Neuronal stem cell (in vitro differentiated cells): ENCODE data around the gene RPP25L.

Experiments
- DNase-seq: peaks from one replicate; pipeline ENCODE4 v3.0.0-alpha.2; 2013; ENCODE audit warnings: low spot score
- H2AFZ ChIP-seq: one replicate; pipeline ENCODE4 v1.6.1; 2013; ENCODE audit warnings: mild to moderate bottlenecking, low read length, inconsistent platforms
- H2AK5ac ChIP-seq: 2 replicates; pipeline ENCODE4 v1.6.1; 2013; ENCODE audit warnings: low read depth, mild to moderate bottlenecking, inconsistent platforms, low read length, moderate library complexity, mixed read lengths
- H2BK120ac ChIP-seq: 2 replicates; pipeline ENCODE4 v1.6.1; 2013; ENCODE audit warnings: low read depth, mild to moderate bottlenecking, inconsistent platforms, low read length, moderate library complexity, mixed read lengths
- H2BK12ac ChIP-seq: one replicate; pipeline ENCODE4 v1.6.1; 2013; ENCODE audit warnings: low read length, inconsistent platforms
- H2BK15ac ChIP-seq: 2 replicates; pipeline ENCODE4 v1.6.1; 2013; ENCODE audit warnings: mild to moderate bottlenecking, low read length, inconsistent platforms, mixed read lengths
- H2BK5ac ChIP-seq: one replicate; pipeline ENCODE4 v1.6.1; 2013; ENCODE audit warnings: inconsistent platforms, mild to moderate bottlenecking, low read length, moderate library complexity
- H3K14ac ChIP-seq: one replicate; pipeline ENCODE4 v1.6.1; 2013; ENCODE audit warnings: low read length, inconsistent platforms
- H3K18ac ChIP-seq: 2 replicates; pipeline ENCODE4 v1.6.1; 2013; ENCODE audit warnings: low read length, inconsistent platforms
- H3K23ac ChIP-seq: 2 replicates; pipeline ENCODE4 v1.6.1; 2013; ENCODE audit warnings: low read depth, mild to moderate bottlenecking, mixed read lengths, low read length, inconsistent platforms; ENCODE audit not compliant: poor library complexity
- H3K27ac ChIP-seq: replicated peaks from 3 replicates; pipeline ENCODE4 v1.5.1; 2013; ENCODE audit warnings: low read length, inconsistent platforms
- H3K27me3 ChIP-seq, 3 experiments: 2 replicates each; pipeline ENCODE4 v1.6.1; 2013; ENCODE audit warnings: low read length in 3 of 3, mild to moderate bottlenecking in 2 of 3, inconsistent platforms in 1 of 3, low read depth in 1 of 3, mixed read lengths in 1 of 3, moderate library complexity in 1 of 3; ENCODE audit not compliant: control insufficient read depth in 3 of 3, insufficient read depth in 3 of 3
- H3K36me3 ChIP-seq, 2 donors: replicated peaks in 1 of 2; 2 replicates each; pipeline ENCODE4 v1.6.1; 2013; ENCODE audit warnings: low read length in 2 of 2; ENCODE audit not compliant: control insufficient read depth in 2 of 2, insufficient read depth in 2 of 2
- H3K4ac ChIP-seq: 2 replicates; pipeline ENCODE4 v1.6.1; 2013; ENCODE audit warnings: inconsistent platforms, mild to moderate bottlenecking, low read length, moderate library complexity
- H3K4me1 ChIP-seq, 2 donors: 1 replicate in 1 of 2; 2 replicates in 1 of 2; pipeline ENCODE4 v1.6.1; 2013; ENCODE audit warnings: low read length in 2 of 2, low read depth in 1 of 2; ENCODE audit not compliant: control insufficient read depth in 2 of 2, insufficient read depth in 1 of 2
- H3K4me2 ChIP-seq: one replicate; pipeline ENCODE4 v1.6.1; 2013; ENCODE audit warnings: mild to moderate bottlenecking, low read length, inconsistent platforms; ENCODE audit not compliant: insufficient read depth, poor library complexity, severe bottlenecking
- H3K4me3 ChIP-seq, 2 donors: 2 replicates each; pipeline ENCODE4 v1.5.1; 2013; ENCODE audit warnings: low read length in 2 of 2, mild to moderate bottlenecking in 2 of 2, inconsistent platforms in 1 of 2, moderate library complexity in 1 of 2
- H3K79me1 ChIP-seq: one replicate; pipeline ENCODE4 v1.6.1; 2013; ENCODE audit warnings: low read depth, mild to moderate bottlenecking, inconsistent platforms, low read length, moderate library complexity
- H3K9ac ChIP-seq: one replicate; pipeline ENCODE4 v1.6.1; 2013; ENCODE audit warnings: mild to moderate bottlenecking, low read depth, low read length, inconsistent platforms; ENCODE audit not compliant: poor library complexity
- H3K9me3 ChIP-seq, 2 donors: replicated peaks in 1 of 2; 2 replicates each; pipeline versions ENCODE3 to v1.6.1; 2013; ENCODE audit warnings: low read length in 2 of 2, mild to moderate bottlenecking in 2 of 2, inconsistent platforms in 1 of 2, low read depth in 1 of 2, mixed read lengths in 1 of 2, moderate library complexity in 1 of 2; ENCODE audit not compliant: control insufficient read depth in 2 of 2, insufficient read depth in 1 of 2
- H4K8ac ChIP-seq: one replicate; pipeline ENCODE4 v1.6.1; 2013; ENCODE audit warnings: low read depth, mild to moderate bottlenecking, inconsistent platforms, low read length, moderate library complexity
- H4K91ac ChIP-seq: one replicate; pipeline ENCODE4 v1.6.1; 2013; ENCODE audit warnings: low read length, low read depth, mild to moderate bottlenecking, inconsistent platforms; ENCODE audit not compliant: poor library complexity
- WGBS, 2 donors: extraction: QIAGEN DNeasy Blood & Tissue Kit; methylation state at CpG; one replicate each; pipeline ENCODE4 v1.1.7; 2013; ENCODE audit warnings: missing lambda C conversion rate in 2 of 2, mixed read lengths in 1 of 2; ENCODE audit not compliant: insufficient read length in 2 of 2, insufficient replicate concordance in 1 of 2; ENCODE audit errors: extremely low coverage in 2 of 2; 5-methylcytosine and 5-hydroxymethylcytosine counted together

The RPP25L gene

GRCh38 chr9:34612788-34613390, 992 bp upstream of the RPP25L start:
- Histone ChIP-seq H3K4me2 (peak overlapping the region; percentile 84), H3K9ac (no peak overlapping the region), H3K14ac (no peak overlapping the region), H3K18ac (no peak overlapping the region), H2BK12ac (no peak overlapping the region), H2AFZ (peak overlapping the region; percentile 90), H3K4ac (no peak overlapping the region), H2BK120ac (peak overlapping the region; percentile 3), H3K79me1 (peaks cover 6% of the 10 kb centered on the region), H3K4me3 (peak overlapping the region; percentile 73 to 88), H3K4me1 (peaks cover 9 to 11% of the 10 kb centered on the region in 2 donors), H4K8ac (no peak overlapping the region), H3K23ac (no peak overlapping the region), H2AK5ac (no peak overlapping the region), H2BK15ac (no peak overlapping the region), H3K27ac (peak overlapping the region; percentile 82), H2BK5ac (peak overlapping the region; percentile 83), H3K27me3 (no peaks in the 10 kb centered on the region), H3K36me3 (peaks cover 26 to 41% of the 10 kb centered on the region in 2 donors), H3K9me3 (no peaks in the 10 kb centered on the region), H4K91ac (no peak overlapping the region)
- no peak for DNase-seq
- WGBS, 2 donors = no CpG with 5 or more reads among the region's 15 CpGs

- no peaks in the 10 kb centered on the region for H3K9me3 ChIP-seq
- H3K4me2 ChIP-seq = peak overlapping the region; percentile 80
- H3K18ac ChIP-seq = peak overlapping the region; percentile 98
- peak overlapping the region; percentile 83 for H2BK5ac ChIP-seq
- peak overlapping the region; percentile 93 for H3K9ac ChIP-seq
- peak overlapping the region; percentile 11 for H2BK120ac ChIP-seq
- peak overlapping the region; percentile 27 for H2BK12ac ChIP-seq
- no peak for DNase-seq
- peaks cover 9 to 13% of the 10 kb centered on the region in 2 donors for H3K4me1 ChIP-seq
- H2AFZ ChIP-seq = peak overlapping the region; percentile 90
- peak overlapping the region; percentile 6 for H2BK15ac ChIP-seq
- H3K79me1 ChIP-seq = peaks cover 6% of the 10 kb centered on the region
- H3K14ac ChIP-seq = peak overlapping the region; percentile 50
- no peak overlapping the region for H3K23ac ChIP-seq
- H4K91ac ChIP-seq = peak overlapping the region; percentile 1
- H3K4ac ChIP-seq = no peak overlapping the region
- peak overlapping the region; percentile 73 to 90 for H3K4me3 ChIP-seq
- no peak overlapping the region for H4K8ac ChIP-seq
- peak overlapping the region; percentile 38 for H3K27ac ChIP-seq
- H3K36me3 ChIP-seq = peaks cover 16 to 25% of the 10 kb centered on the region in 2 donors
- no CpG with 5 or more reads among the region's 10 CpGs for WGBS, 2 donors
- peak overlapping the region; percentile 71 for H2AK5ac ChIP-seq
- peaks cover 0 to under 1% (median 0%) of the 10 kb centered on the region in 3 experiments for H3K27me3 ChIP-seq
These were observed 566 bp downstream of the RPP25L start for GRCh38 chr9:34611251-34611810.

GRCh38 chr9:34610434-34611206, 1.3 kb downstream of the RPP25L start:
- no peak overlapping the region for H4K8ac ChIP-seq
- no peak overlapping the region for H3K27ac ChIP-seq
- peak overlapping the region; percentile 93 for H3K9ac ChIP-seq
- H2BK15ac ChIP-seq = peak overlapping the region; percentile 6
- H3K4me3 ChIP-seq = peak overlapping the region in 1 of 2 donors; percentile 73
- H3K36me3 ChIP-seq = peaks cover 11 to 19% of the 10 kb centered on the region in 2 donors
- peaks cover 9 to 13% of the 10 kb centered on the region in 2 donors for H3K4me1 ChIP-seq
- peak overlapping the region; percentile 83 for H2BK5ac ChIP-seq
- H2BK12ac ChIP-seq = peak overlapping the region; percentile 27
- H4K91ac ChIP-seq = no peak overlapping the region
- H2BK120ac ChIP-seq = peak overlapping the region; percentile 11
- H3K14ac ChIP-seq = peak overlapping the region; percentile 12
- H3K79me1 ChIP-seq = peaks cover 6% of the 10 kb centered on the region
- WGBS, 2 donors = no CpG with 5 or more reads among the region's 20 CpGs
- H2AFZ ChIP-seq = no peak overlapping the region
- H3K4me2 ChIP-seq = peak overlapping the region; percentile 80
- peaks cover 0 to 8% (median 0%) of the 10 kb centered on the region in 3 experiments for H3K27me3 ChIP-seq
- H3K9me3 ChIP-seq = no peaks in the 10 kb centered on the region
- no peak overlapping the region for H3K4ac ChIP-seq
- DNase-seq = no peak
- peak overlapping the region; percentile 71 for H2AK5ac ChIP-seq
- no peak overlapping the region for H3K23ac ChIP-seq
- peak overlapping the region; percentile 83 for H3K18ac ChIP-seq

GRCh38 chr9:34607331-34607730, 4.6 kb downstream of the RPP25L start:
- Histone ChIP-seq H3K9ac (no peak overlapping the region), H3K4me2 (no peak overlapping the region), H3K27ac (no peak overlapping the region), H3K4me1 (peaks cover 11 to 13% of the 10 kb centered on the region in 2 donors), H2BK12ac (no peak overlapping the region), H2BK5ac (no peak overlapping the region), H3K14ac (no peak overlapping the region), H2AK5ac (no peak overlapping the region), H4K91ac (no peak overlapping the region), H3K23ac (no peak overlapping the region), H3K27me3 (peaks cover 0 to 8% (median 0%) of the 10 kb centered on the region in 3 experiments), H2AFZ (no peak overlapping the region), H2BK120ac (no peak overlapping the region), H3K4ac (no peak overlapping the region), H3K18ac (no peak overlapping the region), H2BK15ac (no peak overlapping the region), H3K4me3 (no peak overlapping the region), H3K9me3 (no peaks in the 10 kb centered on the region), H3K79me1 (peaks cover 6% of the 10 kb centered on the region), H4K8ac (no peak overlapping the region), H3K36me3 (peaks cover 3 to 10% of the 10 kb centered on the region in 2 donors)
- DNase-seq = no peak
- no CpG with 5 or more reads among the region's 2 CpGs for WGBS, 2 donors
